ENCODE results near the gene CDH11. TPM values are rescaled to one million over a fixed set of nuclear protein-coding genes. Genes with fewer than 3 reads are reported as not detected.

Gene CDH11
- total and polyA plus RNA-seq, 2 of the 4 experiments (the other 2 are of a cell fraction) = 266 to 601 TPM

DNA sequence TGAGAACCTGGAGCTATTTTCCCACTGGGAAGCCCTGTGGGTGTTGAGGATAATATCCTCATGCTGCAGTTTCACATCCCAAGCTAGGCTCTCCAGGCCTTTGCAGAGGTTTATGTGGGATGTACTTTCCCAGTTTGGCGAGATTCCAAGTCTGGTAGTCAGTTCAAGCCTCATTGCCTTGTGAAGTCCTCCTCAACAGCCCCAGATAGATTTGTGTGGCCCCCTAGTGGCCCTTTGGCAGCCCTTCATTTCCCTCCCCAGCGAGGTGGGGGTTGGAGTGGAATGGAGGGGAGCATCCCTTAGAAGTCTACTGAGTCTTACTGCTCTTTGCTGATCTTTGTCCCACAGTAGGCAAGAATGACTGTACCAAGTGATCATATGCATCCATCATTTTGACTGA lies 137.9 kb downstream of the CDH11 start:
- no peak overlapping the region for H4K91ac ChIP-seq (ENCODE audit: insufficient read depth, low read depth, low read length)
- H2BK120ac ChIP-seq (ENCODE audit: low read depth, low read length) = no peak overlapping the region
- no peak overlapping the region for H2BK5ac ChIP-seq (ENCODE audit: low read depth, low read length, poor library complexity, severe bottlenecking)
- in situ Hi-C loops (cut with MboI; ENCODE audit: low sequenced_read_pairs) (no loop called here), dilution Hi-C loops (cut with HindIII; ENCODE audit: low sequenced_read_pairs, unreplicated experiment) (no loop called here), intact Hi-C loops (cut with micrococcal nuclease) (no loop called here)
- H4K8ac ChIP-seq (ENCODE audit: low read depth in 2 of 2, low read length in 2 of 2) = no peak overlapping the region
- H4K20me1 ChIP-seq (ENCODE audit: insufficient read depth, low read length) = no peaks in the 10 kb centered on the region; the same call in 1 of the 2 replicates
- H2AFZ ChIP-seq (replicated peaks; ENCODE audit: low read length, poor library complexity) = no peak overlapping the region
- H3K27ac ChIP-seq (ENCODE audit: insufficient read depth, low read length) = no peak overlapping the region
- ATAC-seq (ENCODE audit: low read depth) = peak; percentile 87
- H3K4ac ChIP-seq (ENCODE audit: low read depth, low read length) = no peak overlapping the region
- no peaks in the 10 kb centered on the region; the same call in 1 of the 2 replicates for H3K9me1 ChIP-seq (ENCODE audit: insufficient read depth, low read length)
- CTCF ChIA-PET = interaction anchor here (0.7 to 0.9 kb wide), 3 partner anchors 9 to 29 kb away, joined by 3 read pairs; no protein-coding TSS in a partner anchor
- no peaks in the 10 kb centered on the region for H3K27me3 ChIP-seq (ENCODE audit: control insufficient read depth, insufficient read depth, low read length)
- H3K56ac ChIP-seq (ENCODE audit: extremely low read depth, insufficient read depth, low read length) = no peak overlapping the region
- no TSS peak for BruUV-seq (replicated peaks)
- H3K4me1 ChIP-seq (ENCODE audit: control insufficient read depth, insufficient read depth, low read length) = no peaks in the 10 kb centered on the region
- H3K18ac ChIP-seq (ENCODE audit: low read depth, low read length) = no peak overlapping the region
- WGBS, 2 experiments (ENCODE audit: extremely low coverage in 2 of 2, insufficient read length in 1 of 2) = no CpG with 5 or more reads among the region's 2 CpGs
- no peaks in the 10 kb centered on the region for H3K9me3 ChIP-seq (ENCODE audit: control insufficient read depth, insufficient read depth, low read length)
- H2AK9ac ChIP-seq (replicated peaks; ENCODE audit: low read depth, low read length, poor library complexity) = peak overlapping the region; percentile 9
- H2BK20ac ChIP-seq (ENCODE audit: low read depth, low read length) = no peak overlapping the region
- no peak overlapping the region for H3K4me2 ChIP-seq (ENCODE audit: low read depth, low read length)
- POLR2A ChIA-PET (ENCODE audit: unreplicated experiment) = no interaction called here
- no peak overlapping the region for H3K4me3 ChIP-seq (ENCODE audit: insufficient read depth, low read depth, low read length)
- TF ChIP-seq RAD21 (IDR thresholded peaks at IDR 0.05; ENCODE audit: low read length) (peak; percentile 81), SMC3 (IDR thresholded peaks at IDR 0.05; ENCODE audit: low read depth, low read length) (peak; percentile 77), MAZ (IDR thresholded peaks at IDR 0.05; ENCODE audit: borderline replicate concordance, low read depth, low read length) (peak; percentile 87), RFX5 (IDR thresholded peaks at IDR 0.05; ENCODE audit: low read depth, low read length) (no peak)
- TF ChIP-seq, protein P1, sequence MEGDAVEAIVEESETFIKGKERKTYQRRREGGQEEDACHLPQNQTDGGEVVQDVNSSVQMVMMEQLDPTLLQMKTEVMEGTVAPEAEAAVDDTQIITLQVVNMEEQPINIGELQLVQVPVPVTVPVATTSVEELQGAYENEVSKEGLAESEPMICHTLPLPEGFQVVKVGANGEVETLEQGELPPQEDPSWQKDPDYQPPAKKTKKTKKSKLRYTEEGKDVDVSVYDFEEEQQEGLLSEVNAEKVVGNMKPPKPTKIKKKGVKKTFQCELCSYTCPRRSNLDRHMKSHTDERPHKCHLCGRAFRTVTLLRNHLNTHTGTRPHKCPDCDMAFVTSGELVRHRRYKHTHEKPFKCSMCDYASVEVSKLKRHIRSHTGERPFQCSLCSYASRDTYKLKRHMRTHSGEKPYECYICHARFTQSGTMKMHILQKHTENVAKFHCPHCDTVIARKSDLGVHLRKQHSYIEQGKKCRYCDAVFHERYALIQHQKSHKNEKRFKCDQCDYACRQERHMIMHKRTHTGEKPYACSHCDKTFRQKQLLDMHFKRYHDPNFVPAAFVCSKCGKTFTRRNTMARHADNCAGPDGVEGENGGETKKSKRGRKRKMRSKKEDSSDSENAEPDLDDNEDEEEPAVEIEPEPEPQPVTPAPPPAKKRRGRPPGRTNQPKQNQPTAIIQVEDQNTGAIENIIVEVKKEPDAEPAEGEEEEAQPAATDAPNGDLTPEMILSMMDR (conservative IDR thresholded peaks at IDR 0.05; ENCODE audit: low read depth, low read length) = peak; percentile 74
- peak; percentile 89 for DNase-seq
- no peak overlapping the region for H3K9ac ChIP-seq (ENCODE audit: low read depth, low read length)
- H4K5ac ChIP-seq (ENCODE audit: low read depth, low read length) = no peak overlapping the region
- H2BK15ac ChIP-seq (ENCODE audit: low read depth, low read length) = no peak overlapping the region
- no peak overlapping the region for H3K23ac ChIP-seq (ENCODE audit: low read depth, low read length)
- no peak overlapping the region for H3K14ac ChIP-seq (replicated peaks; ENCODE audit: low read depth, low read length)
- H3K36me3 ChIP-seq (ENCODE audit: control insufficient read depth, insufficient read depth, low read length) = peaks cover 51% of the 10 kb centered on the region
- no peak overlapping the region for H2AK5ac ChIP-seq (ENCODE audit: low read depth, low read length)
- H3K79me1 ChIP-seq (ENCODE audit: low read depth in 1 of 2, low read length in 2 of 2) = peaks cover 8 to 28% of the 10 kb centered on the region in 2 experiments
